Neural cell (in vitro differentiated cells): ENCODE measurements around the gene ANK2. TPM values are rescaled to one million over a fixed set of nuclear protein-coding genes. Genes with fewer than 3 reads are reported as not detected.

ENCODE experiments used
- H2AFZ ChIP-seq: fragments of 200-600, 300-800 bp; sonication (generic), shearing (Covaris generic); 2 replicates; pipeline ENCODE4 v1.6.0; 2014; ENCODE audit warnings: low read depth, mild to moderate bottlenecking, antibody characterized with exemption, low read length, moderate library complexity
- H3F3A ChIP-seq: fragments of 200-600 bp; shearing (Covaris generic); 2 replicates; pipeline ENCODE4 v1.6.1; 2016; ENCODE audit warnings: mild to moderate bottlenecking, moderate library complexity, mixed read lengths, antibody characterized with exemption, low read length; ENCODE audit not compliant: insufficient read depth, poor library complexity, severe bottlenecking
- H3K27ac ChIP-seq: fragments of 200-600, 300-800 bp; sonication (generic), shearing (Covaris generic); 2 replicates; pipeline ENCODE4 v1.5.1; 2014; ENCODE audit warnings: mild to moderate bottlenecking, low read length, moderate library complexity
- H3K27me3 ChIP-seq: fragments of 300-800, 200-600 bp; sonication (generic), shearing (Covaris generic); 2 replicates; pipeline ENCODE4 v1.6.0; 2014; ENCODE audit warnings: mild to moderate bottlenecking, low read depth, low read length, moderate library complexity; ENCODE audit not compliant: insufficient read depth
- H3K36me3 ChIP-seq: fragments of 300-800, 200-600 bp; sonication (generic), shearing (Covaris generic); 2 replicates; pipeline ENCODE4 v1.5.1; 2014; ENCODE audit warnings: mild to moderate bottlenecking, antibody characterized with exemption, low read length, moderate library complexity; ENCODE audit not compliant: insufficient read depth
- H3K4me2 ChIP-seq: fragments of 300-800, 200-600 bp; sonication (generic), shearing (Covaris generic); 2 replicates; pipeline ENCODE4 v1.6.0; 2014; ENCODE audit warnings: mild to moderate bottlenecking, low read length
- H3K4me3 ChIP-seq: fragments of 300-800, 200-600 bp; sonication (generic), shearing (Covaris generic); 2 replicates; pipeline ENCODE4 v1.5.1; 2014; ENCODE audit warnings: mild to moderate bottlenecking, low read length, moderate library complexity
- H3K79me2 ChIP-seq: fragments of 200-600 bp; shearing (Covaris generic); replicated peaks from 2 replicates; pipeline ENCODE4 v1.6.0; 2014; ENCODE audit warnings: mild to moderate bottlenecking, low read length, moderate library complexity; ENCODE audit not compliant: insufficient read depth
- H3K9ac ChIP-seq: fragments of 300-800, 200-600 bp; sonication (generic), shearing (Covaris generic); 2 replicates; pipeline ENCODE4 v1.6.1; 2016; ENCODE audit warnings: mild to moderate bottlenecking, low read length, mixed read lengths
- H3K9me2 ChIP-seq: fragments of 200-600 bp; shearing (Covaris generic); 2 replicates; pipeline ENCODE4 v1.6.1; 2016; ENCODE audit warnings: mild to moderate bottlenecking, low read length, mixed read lengths; ENCODE audit not compliant: insufficient read depth
- H3K9me3 ChIP-seq: fragments of 200-600, 300-800 bp; sonication (generic), shearing (Covaris generic); 2 replicates; pipeline ENCODE4 v1.6.1; 2016; ENCODE audit warnings: mild to moderate bottlenecking, mixed run types, low read length, moderate library complexity, mixed read lengths
- H4K20me1 ChIP-seq: fragments of 200-600 bp; shearing (Covaris generic); 2 replicates; pipeline ENCODE4 v1.6.1; 2016; ENCODE audit warnings: mild to moderate bottlenecking, mixed run types; ENCODE audit not compliant: insufficient read depth
- CTCF ChIP-seq: fragments of 450-650 bp; IDR thresholded peaks from 2 replicates; pipeline ENCODE4 v1.5.1; 2014; ENCODE audit warnings: antibody characterized with exemption, mild to moderate bottlenecking, moderate library complexity; ENCODE audit not compliant: poor library complexity, severe bottlenecking
- EP300 ChIP-seq: fragments of 450-650 bp; conservative IDR thresholded peaks from 2 replicates; pipeline ENCODE4 v1.6.1; 2014; ENCODE audit warnings: antibody characterized with exemption, mild to moderate bottlenecking, moderate library complexity; ENCODE audit not compliant: poor library complexity, severe bottlenecking
- EZH2 ChIP-seq: fragments of 200-600, 300-800 bp; shearing (Covaris generic), sonication (generic); IDR thresholded peaks from 2 replicates; pipeline ENCODE4 v1.6.1; 2014; ENCODE audit warnings: antibody characterized with exemption, low read length, borderline replicate concordance, mild to moderate bottlenecking; ENCODE audit not compliant: insufficient read depth, poor library complexity, severe bottlenecking
- MXI1 ChIP-seq: fragments of 450-650 bp; conservative IDR thresholded peaks from 2 replicates; pipeline ENCODE4 v1.6.1; 2014; ENCODE audit warnings: antibody characterized with exemption, mild to moderate bottlenecking; ENCODE audit not compliant: poor library complexity, severe bottlenecking
- RAD21 ChIP-seq: fragments of 450-650 bp; conservative IDR thresholded peaks from 2 replicates; pipeline ENCODE4 v1.6.1; 2014; ENCODE audit warnings: antibody characterized with exemption, mild to moderate bottlenecking, moderate library complexity
- REST ChIP-seq: IDR thresholded peaks from 2 replicates; pipeline ENCODE4 v1.6.1; 2012; ENCODE audit warnings: borderline replicate concordance
- SMC3 ChIP-seq: fragments of 450-650 bp; conservative IDR thresholded peaks from 2 replicates; pipeline ENCODE4 v1.6.1; 2014; ENCODE audit warnings: antibody characterized with exemption, mild to moderate bottlenecking, moderate library complexity; ENCODE audit not compliant: poor library complexity
- TAF1 ChIP-seq: IDR thresholded peaks from 2 replicates; pipeline ENCODE4 v1.6.1; 2012; ENCODE audit warnings: low read depth
- polyA plus RNA-seq: library from polyadenylated mRNA; depleted of rRNA; stranded (reverse); fragments of >200 nt; gene quantifications from 2 replicates; pipeline ENCODE4 v1.2.3, GENCODE V29; 2014

ANK2 gene
- polyA plus RNA-seq, 1 donor from 2014 or later = 52.0 TPM

- no peaks in the 10 kb centered on the region for H3K79me2 ChIP-seq
- H3K4me3 ChIP-seq = no peak overlapping the region
- no peak overlapping the region for H3K27ac ChIP-seq
- H3K27me3 ChIP-seq = no peaks in the 10 kb centered on the region
- TF ChIP-seq MXI1 = no peak
- TF ChIP-seq REST = no peak
- TF ChIP-seq EZH2 = no peak
- no peak for TF ChIP-seq EP300
- TF ChIP-seq SMC3 = no peak
- no peak for TF ChIP-seq RAD21
- TF ChIP-seq TAF1 = no peak
- no peak overlapping the region for H2AFZ ChIP-seq
- no peaks in the 10 kb centered on the region for H4K20me1 ChIP-seq
- H3K4me2 ChIP-seq = no peak overlapping the region
- H3K36me3 ChIP-seq = peaks cover 6% of the 10 kb centered on the region
- no peaks in the 10 kb centered on the region for H3K9me3 ChIP-seq
- no peaks in the 10 kb centered on the region for H3F3A ChIP-seq
- no peak overlapping the region for H3K9ac ChIP-seq
- no peaks in the 10 kb centered on the region for H3K9me2 ChIP-seq
Measured at GRCh38 chr4:113270520-113271319, 221.3 kb downstream of the ANK2 start.

- Histone ChIP-seq H3K79me2 (no peaks in the 10 kb centered on the region), H4K20me1 (no peaks in the 10 kb centered on the region), H3K27ac (no peak overlapping the region), H3K9me2 (no peaks in the 10 kb centered on the region), H3F3A (no peaks in the 10 kb centered on the region), H3K36me3 (peaks cover 6% of the 10 kb centered on the region), H3K27me3 (no peaks in the 10 kb centered on the region), H2AFZ (no peak overlapping the region), H3K4me2 (no peak overlapping the region), H3K9ac (no peak overlapping the region), H3K4me3 (no peak overlapping the region), H3K9me3 (no peaks in the 10 kb centered on the region)
- no peak for TF ChIP-seq CTCF
Measured at GRCh38 chr4:113272523-113272922, 223.1 kb downstream of the ANK2 start.
